GM23248 (cell line): Measurements from ENCODE around the gene RFX3. TPM values are rescaled to one million over a fixed set of nuclear protein-coding genes. Genes with fewer than 3 reads are reported as not detected.

Experiments used
- DNase-seq: peaks from one replicate; pipeline ENCODE4 v3.0.0-alpha.2; 2015
- H2AFZ ChIP-seq: fragments of 200-600 bp; sonication (generic); 2 replicates; pipeline ENCODE4 v1.6.1; 2016; ENCODE audit warnings: antibody characterized with exemption
- H3F3A ChIP-seq: fragments of 200-600 bp; sonication (generic); 2 replicates; pipeline ENCODE4 v1.6.1; 2016; ENCODE audit warnings: mild to moderate bottlenecking, antibody characterized with exemption, mixed run types; ENCODE audit not compliant: insufficient read depth
- H3K27ac ChIP-seq: fragments of 200-600 bp; sonication (generic); 2 replicates; pipeline ENCODE4 v1.5.1; 2016; ENCODE audit warnings: mild to moderate bottlenecking
- H3K27me3 ChIP-seq: fragments of 200-600 bp; sonication (generic); replicated peaks from 2 replicates; pipeline ENCODE4 v1.6.1; 2016; ENCODE audit warnings: mild to moderate bottlenecking; ENCODE audit not compliant: insufficient read depth
- H3K36me3 ChIP-seq: fragments of 200-600 bp; sonication (generic); 2 replicates; pipeline ENCODE4 v1.6.1; 2016; ENCODE audit warnings: low read depth, mild to moderate bottlenecking
- H3K4me1 ChIP-seq: fragments of 200-600 bp; sonication (generic); 2 replicates; pipeline ENCODE4 v1.6.1; 2016; ENCODE audit warnings: mild to moderate bottlenecking; ENCODE audit not compliant: insufficient read depth
- H3K4me2 ChIP-seq: fragments of 200-600 bp; sonication (generic); one replicate; pipeline ENCODE4 v1.6.1; 2016; ENCODE audit warnings: mild to moderate bottlenecking; ENCODE audit not compliant: unreplicated experiment
- H3K4me3 ChIP-seq: fragments of 200-600 bp; sonication (generic); 2 replicates; pipeline ENCODE4 v1.5.1; 2016; ENCODE audit warnings: mild to moderate bottlenecking
- H3K79me2 ChIP-seq: fragments of 200-600 bp; sonication (generic); 2 replicates; pipeline ENCODE4 v1.6.1; 2016; ENCODE audit warnings: mild to moderate bottlenecking; ENCODE audit not compliant: insufficient read depth
- H3K9ac ChIP-seq: fragments of 200-600 bp; sonication (generic); 2 replicates; pipeline ENCODE4 v1.6.1; 2016; ENCODE audit warnings: mild to moderate bottlenecking
- H3K9me2 ChIP-seq: fragments of 200-600 bp; sonication (generic); 2 replicates; pipeline ENCODE4 v1.6.1; 2016; ENCODE audit warnings: mixed run types, mild to moderate bottlenecking, moderate library complexity; ENCODE audit not compliant: insufficient read depth
- H3K9me3 ChIP-seq: fragments of 200-600 bp; sonication (generic); one replicate; pipeline ENCODE4 v1.6.1; 2017; ENCODE audit warnings: low read depth
- H4K20me1 ChIP-seq: fragments of 200-600 bp; sonication (generic); 2 replicates; pipeline ENCODE4 v1.6.0; 2016; ENCODE audit not compliant: insufficient read depth
- EZH2 ChIP-seq: fragments of 200-600 bp; sonication (generic); IDR thresholded peaks from 2 replicates; pipeline ENCODE4 v1.6.1; 2018; ENCODE audit warnings: antibody characterized with exemption, mild to moderate bottlenecking; ENCODE audit not compliant: insufficient read depth, poor library complexity, severe bottlenecking
- EZH2phosphoT487 ChIP-seq: fragments of 200-600 bp; sonication (generic); IDR thresholded peaks from 2 replicates; pipeline ENCODE4 v1.6.1; 2018; ENCODE audit warnings: antibody characterized with exemption, moderate library complexity, mild to moderate bottlenecking, low read depth; ENCODE audit not compliant: insufficient read depth
- WGBS, 2 experiments: methylation state at CpG; one replicate each; pipeline ENCODE4 v1.1.6; 2015 to 2017; ENCODE audit warnings: low lambda C conversion rate in 2 of 2, low coverage in 1 of 2; ENCODE audit errors: missing lambda C conversion rate in 2 of 2; 5-methylcytosine and 5-hydroxymethylcytosine counted together
- in situ Hi-C: fragments of 300-500 bp; cut with MboI; formaldehyde crosslinking; loops from 2 replicates; pipeline ENCODE4 v1.15.0; 2020
- polyA plus RNA-seq: library from polyadenylated mRNA; unstranded; fragments of >200 nt; fragmentation: Nextera tagmentation; extraction: Ambion mirVana; gene quantifications from 2 replicates; pipeline ENCODE4 v1.2.1, GENCODE V29; 2016
- total RNA-seq: library from RNA; depleted of rRNA; stranded (reverse); fragments of >200 nt; shearing (Covaris generic); gene quantifications from 2 replicates; pipeline ENCODE4 v1.2.3, GENCODE V29; 2014

RFX3 gene
- total and polyA plus RNA-seq, 2 experiments from 2014 or later: 0.80 to 1.9 TPM

- Histone ChIP-seq H3K9me3 (no peaks in the 10 kb centered on the region), H3K27ac (no peak overlapping the region), H3F3A (no peaks in the 10 kb centered on the region), H3K9ac (no peak overlapping the region), H3K4me1 (no peaks in the 10 kb centered on the region), H2AFZ (no peak overlapping the region), H4K20me1 (no peaks in the 10 kb centered on the region), H3K9me2 (no peaks in the 10 kb centered on the region), H3K27me3 (no peaks in the 10 kb centered on the region), H3K79me2 (no peaks in the 10 kb centered on the region), H3K4me3 (no peak overlapping the region), H3K4me2 (no peak overlapping the region), H3K36me3 (no peaks in the 10 kb centered on the region)
- in situ Hi-C loops: no loop called here
- DNase-seq: no peak
- 79 to 83% methylated on average over 3 of the region's 3 CpGs for WGBS, 2 experiments
- TF ChIP-seq EZH2phosphoT487 (no peak), EZH2 (no peak)
Measured at GRCh38 chr9:3553076-3553765, 27.4 kb upstream of the RFX3 start.

- Histone ChIP-seq H2AFZ (no peak overlapping the region), H3K4me3 (no peak overlapping the region), H3F3A (no peaks in the 10 kb centered on the region), H3K9me2 (no peaks in the 10 kb centered on the region), H3K27me3 (no peaks in the 10 kb centered on the region), H3K36me3 (no peaks in the 10 kb centered on the region), H3K79me2 (no peaks in the 10 kb centered on the region), H4K20me1 (no peaks in the 10 kb centered on the region), H3K4me1 (no peaks in the 10 kb centered on the region), H3K9ac (no peak overlapping the region), H3K27ac (no peak overlapping the region), H3K4me2 (no peak overlapping the region), H3K9me3 (no peaks in the 10 kb centered on the region)
- in situ Hi-C loops: no loop called here
- no peak for TF ChIP-seq EZH2
- no peak for TF ChIP-seq EZH2phosphoT487
- DNase-seq: no peak
Measured at GRCh38 chr9:3549225-3549624, 23.4 kb upstream of the RFX3 start.

GRCh38 chr9:3548648-3549047 is 22.8 kb upstream of the RFX3 start:
- no peak for DNase-seq
- no peaks in the 10 kb centered on the region for H3F3A ChIP-seq
- no peak overlapping the region for H3K4me2 ChIP-seq
- no peak overlapping the region for H3K27ac ChIP-seq
- H3K36me3 ChIP-seq: no peaks in the 10 kb centered on the region
- H3K27me3 ChIP-seq: no peaks in the 10 kb centered on the region
- no peaks in the 10 kb centered on the region for H3K9me2 ChIP-seq
- in situ Hi-C loops: no loop called here
- H4K20me1 ChIP-seq: no peaks in the 10 kb centered on the region
- H3K9me3 ChIP-seq: no peaks in the 10 kb centered on the region
- H3K9ac ChIP-seq: no peak overlapping the region
- no peaks in the 10 kb centered on the region for H3K79me2 ChIP-seq
- 80 to 81% methylated on average over 1 of the region's 1 CpG for WGBS, 2 experiments
- H3K4me3 ChIP-seq: no peak overlapping the region
- TF ChIP-seq EZH2: no peak
- TF ChIP-seq EZH2phosphoT487: no peak
- H2AFZ ChIP-seq: no peak overlapping the region
- no peaks in the 10 kb centered on the region for H3K4me1 ChIP-seq

GRCh38 chr9:3541206-3541605 is 15.4 kb upstream of the RFX3 start:
- no peak for DNase-seq
- H3K79me2 ChIP-seq: no peaks in the 10 kb centered on the region
- in situ Hi-C loops: no loop called here
- no peaks in the 10 kb centered on the region for H3K9me2 ChIP-seq
- H2AFZ ChIP-seq: no peak overlapping the region
- TF ChIP-seq EZH2phosphoT487 (no peak), EZH2 (no peak)
- H3K9ac ChIP-seq: no peak overlapping the region
- no peak overlapping the region for H3K27ac ChIP-seq
- no peaks in the 10 kb centered on the region for H3F3A ChIP-seq
- H4K20me1 ChIP-seq: no peaks in the 10 kb centered on the region
- H3K4me2 ChIP-seq: no peak overlapping the region
- no peaks in the 10 kb centered on the region for H3K36me3 ChIP-seq
- 93 to 95% methylated on average over 1 of the region's 1 CpG for WGBS, 2 experiments
- no peak overlapping the region for H3K4me3 ChIP-seq
- no peaks in the 10 kb centered on the region for H3K27me3 ChIP-seq
- no peaks in the 10 kb centered on the region for H3K9me3 ChIP-seq
- H3K4me1 ChIP-seq: no peaks in the 10 kb centered on the region
